GM12878 (cell line): ENCODE measurements around the gene CCNY. TPM values are rescaled to one million over a fixed set of nuclear protein-coding genes. Genes with fewer than 3 reads are reported as not detected.

Source experiments
- ATAC-seq: fragments of 200-7000 bp; cut with Tn5 transposase; 3 replicates; pipeline ENCODE4 v1.9.1; 2020; ENCODE audit warnings: mild to moderate bottlenecking, moderate library complexity
- BruUV-seq: library from RNA; stranded (reverse); fragments of 400-500 nt; replicated peaks from 2 replicates; lab custom pipeline; 2021; lab: Mats Ljungman, UMichigan
- CTCF ChIA-PET: fragments of 300-600 bp; sonication (Branson Sonifier 250); formaldehyde crosslinking; extraction: SDS; loops from one replicate; lab custom pipeline; 2021; ENCODE audit warnings: inconsistent platforms; lab: Yijun Ruan, JAX
- POLR2A ChIA-PET: fragments of 350-600 bp; formaldehyde crosslinking; extraction: SDS; loops from one replicate; lab custom pipeline; 2021; ENCODE audit warnings: inconsistent platforms; lab: Charles Lee
- RAD21 ChIA-PET: fragments of 300-600 bp; sonication (Branson Sonifier 250); formaldehyde crosslinking; loops from one replicate; lab custom pipeline; 2023; ENCODE audit warnings: antibody characterized with exemption; ENCODE audit not compliant: unreplicated experiment; lab: Charles Lee
- SMC1A ChIA-PET: fragments of 300-600 bp; sonication (Branson Sonifier 250); formaldehyde crosslinking; loops from one replicate; lab custom pipeline; 2023; ENCODE audit not compliant: unreplicated experiment, uncharacterized antibody; lab: Charles Lee
- DNase-seq: peaks from one replicate; pipeline ENCODE4 v3.0.0-alpha.2; 2011; ENCODE audit warnings: low read depth, low spot score
- FAIRE-seq: peaks from 3 replicates; lab custom pipeline; 2011; peaks lifted over from hg19 to GRCh38; lab: Jason Lieb, UNC
- H2AFZ ChIP-seq: 2 replicates; pipeline ENCODE4 v1.6.0; 2011; ENCODE audit warnings: low read depth, low read length, control low read depth; ENCODE audit not compliant: control insufficient read depth
- H3K27ac ChIP-seq: 2 replicates; pipeline ENCODE4 v1.5.1; 2011; ENCODE audit warnings: control low read depth; ENCODE audit not compliant: control insufficient read depth, insufficient read depth
- H3K27me3 ChIP-seq, 2 experiments: replicated peaks in 1 of 2; 2 replicates each; pipeline versions ENCODE4 v1.6.0 to v1.6.1; 2011; ENCODE audit warnings: low read length in 1 of 2; ENCODE audit not compliant: control insufficient read depth in 2 of 2, insufficient read depth in 2 of 2
- H3K36me3 ChIP-seq, 2 experiments: 2 replicates each; pipeline ENCODE4 v1.5.1; 2011; ENCODE audit warnings: low read length in 1 of 2; ENCODE audit not compliant: control insufficient read depth in 2 of 2, insufficient read depth in 2 of 2
- H3K4me1 ChIP-seq: 2 replicates; pipeline ENCODE4 v1.6.1; 2011; ENCODE audit warnings: mild to moderate bottlenecking, low read length, moderate library complexity, mixed read lengths; ENCODE audit not compliant: control insufficient read depth, insufficient read depth
- H3K4me2 ChIP-seq: 2 replicates; pipeline ENCODE4 v1.6.0; 2011; ENCODE audit warnings: control low read depth; ENCODE audit not compliant: control insufficient read depth, insufficient read depth
- H3K4me3 ChIP-seq: fragments of 200-600 bp; sonication (generic); 2 replicates; pipeline ENCODE4 v1.5.1; 2016
- H3K79me2 ChIP-seq: 2 replicates; pipeline ENCODE4 v1.6.0; 2011; ENCODE audit warnings: low read length; ENCODE audit not compliant: control insufficient read depth, insufficient read depth
- H3K9ac ChIP-seq: 2 replicates; pipeline ENCODE4 v1.8.0; 2011; ENCODE audit warnings: low read length, control low read depth, mixed read lengths; ENCODE audit not compliant: control insufficient read depth, insufficient read depth
- H3K9me3 ChIP-seq: replicated peaks from 3 replicates; pipeline ENCODE4 v1.5.1; 2011; ENCODE audit warnings: mild to moderate bottlenecking, low read length; ENCODE audit not compliant: control insufficient read depth, insufficient read depth
- H4K20me1 ChIP-seq: 2 replicates; pipeline ENCODE4 v1.6.0; 2011; ENCODE audit not compliant: control insufficient read depth, insufficient read depth
- USF2 ChIP-seq: IDR thresholded peaks from 2 replicates; pipeline ENCODE4 v1.6.1; 2011; ENCODE audit warnings: low read depth, low read length, improper control_type of control experiment, borderline replicate concordance
- YBX1 ChIP-seq: fragments of 450-650 bp; IDR thresholded peaks from 2 replicates; pipeline ENCODE4 v1.6.1; 2016; ENCODE audit warnings: antibody characterized with exemption
- WGBS: methylation state at CpG from one replicate; pipeline ENCODE4 v1.1.6; 2016; ENCODE audit warnings: low lambda C conversion rate; ENCODE audit not compliant: insufficient replicate concordance, insufficient coverage; ENCODE audit errors: missing lambda C conversion rate; 5-methylcytosine and 5-hydroxymethylcytosine counted together
- in situ Hi-C: fragments of 300-500 bp; cut with MboI; formaldehyde crosslinking; loops from 9 replicates; pipeline ENCODE4 v1.14.3; 2018; ENCODE audit warnings: mixed read lengths
- intact Hi-C: fragments of 100-400 bp; cut with micrococcal nuclease; formaldehyde crosslinking; loops from one replicate; pipeline ENCODE4 v1.14.2; 2022; ENCODE audit not compliant: unreplicated experiment
- polyA plus RNA-seq, 11 experiments: library from polyadenylated mRNA; depleted of rRNA in 4 of 11; unstranded in 6 of 11; stranded (reverse) in 5 of 11; fragments of >200 nt; fragmentation: Nextera tagmentation in 4 of 11; fragmentation: Illumina TruSeq in 1 of 11; extraction: Ambion mirVana in 4 of 11; extraction: Trizol in 1 of 11; gene quantifications; 1 replicate in 1 of 11; 2 replicates in 10 of 11; pipeline versions ENCODE4 v1.2.1 to v1.2.3, GENCODE V29; 2011 to 2016; ENCODE audit warnings: inconsistent platforms in 2 of 11, missing spikeins in 2 of 11, low read depth in 1 of 11
- total RNA-seq, 4 experiments: library from RNA; depleted of rRNA in 3 of 4; stranded (reverse); fragments of >200 nt in 3 of 4; fragmentation: Illumina TruSeq in 1 of 4; extraction: Trizol in 1 of 4; gene quantifications; 2 replicates each; pipeline versions ENCODE4 v1.2.1 to v1.2.3, GENCODE V29; 2013 to 2021

Gene CCNY
- total and polyA plus RNA-seq, 10 of the 15 experiments (the other 5 are each of a cell fraction or from before 2014, with no cell fraction given), result 3.6 to 50.0 (median 26.1) TPM

- Histone ChIP-seq H3K9ac (no peak overlapping the region), H3K9me3 (no peaks in the 10 kb centered on the region; the same call in 2 of the 3 replicates), H4K20me1 (no peaks in the 10 kb centered on the region), H3K36me3 (no peaks in the 10 kb centered on the region), H3K4me1 (no peaks in the 10 kb centered on the region), H3K4me2 (no peak overlapping the region), H3K27ac (no peak overlapping the region), H3K4me3 (no peak overlapping the region), H2AFZ (no peak overlapping the region), H3K79me2 (no peaks in the 10 kb centered on the region), H3K27me3 (no peaks in the 10 kb centered on the region)
- intact Hi-C loops, result no loop called here
- FAIRE-seq (no peak), DNase-seq (no peak), ATAC-seq (no peak)
- ChIA-PET CTCF (interaction anchor here (1.2 kb wide), 1 partner anchor 21 kb away, joined by 3 read pairs; no protein-coding TSS in a partner anchor), SMC1A (no interaction called here), POLR2A (interaction anchor here (0.6 kb wide), 1 partner anchor 28 kb away, joined by 3 read pairs; no protein-coding TSS in a partner anchor), RAD21 (no interaction called here)
- no peak for TF ChIP-seq YBX1
- in situ Hi-C loops, result no loop called here
- no TSS peak for BruUV-seq
- WGBS, result 98% methylated on average over 5 of the region's 5 CpGs
These were observed 13.7 kb upstream of the CCNY start for GRCh38 chr10:35322636-35323035.

- ChIA-PET SMC1A (no interaction called here), RAD21 (no interaction called here), CTCF (interaction anchor here (0.9 kb wide), 1 partner anchor 98 kb away, joined by 3 read pairs; no protein-coding TSS in a partner anchor), POLR2A (interaction anchor here (0.5 kb wide), 1 partner anchor 196 kb away, joined by 3 read pairs; no protein-coding TSS in a partner anchor)
- in situ Hi-C loops, result no loop called here
- BruUV-seq, result no TSS peak
- no peaks in the 10 kb centered on the region for H3K27me3 ChIP-seq
- no peak overlapping the region for H3K27ac ChIP-seq
- H2AFZ ChIP-seq, result no peak overlapping the region
- no peak overlapping the region for H3K9ac ChIP-seq
- intact Hi-C loops, result no loop called here
- H3K4me3 ChIP-seq, result no peak overlapping the region
- 96% methylated on average over 3 of the region's 3 CpGs for WGBS
- no peak overlapping the region for H3K4me2 ChIP-seq
- ATAC-seq, result no peak
- no peaks in the 10 kb centered on the region for H3K4me1 ChIP-seq
- TF ChIP-seq USF2, result no peak
- no peak for DNase-seq
- H3K79me2 ChIP-seq, result no peaks in the 10 kb centered on the region
- no peaks in the 10 kb centered on the region; the same call in 2 of the 3 replicates for H3K9me3 ChIP-seq
- FAIRE-seq, result no peak
- no peaks in the 10 kb centered on the region for H4K20me1 ChIP-seq
- H3K36me3 ChIP-seq, result no peaks in the 10 kb centered on the region
These were observed 12.1 kb upstream of the CCNY start for GRCh38 chr10:35324196-35324595.
